Ovary (tissue), 3 donors: ENCODE results near the gene PLEKHO1.

Source experiments
- EP300 ChIP-seq: sonication (generic); formaldehyde crosslinking; IDR thresholded peaks from one replicate; pipeline ENCODE4 v1.6.1; 2017; ENCODE audit warnings: antibody characterized with exemption
- TF ChIP-seq, protein P1 (sequence below), 3 donors: fragments of 450-650 bp in 2 of 3; fragments of 200-600 bp in 1 of 3; IDR thresholded peaks; one replicate each; pipeline versions ENCODE4 v1.5.1 to v1.8.0; 2016 to 2022; ENCODE audit warnings: antibody characterized with exemption in 3 of 3, mild to moderate bottlenecking in 1 of 3
- donor health status: DM: no; HTN: no; CAD: no.

DNA sequence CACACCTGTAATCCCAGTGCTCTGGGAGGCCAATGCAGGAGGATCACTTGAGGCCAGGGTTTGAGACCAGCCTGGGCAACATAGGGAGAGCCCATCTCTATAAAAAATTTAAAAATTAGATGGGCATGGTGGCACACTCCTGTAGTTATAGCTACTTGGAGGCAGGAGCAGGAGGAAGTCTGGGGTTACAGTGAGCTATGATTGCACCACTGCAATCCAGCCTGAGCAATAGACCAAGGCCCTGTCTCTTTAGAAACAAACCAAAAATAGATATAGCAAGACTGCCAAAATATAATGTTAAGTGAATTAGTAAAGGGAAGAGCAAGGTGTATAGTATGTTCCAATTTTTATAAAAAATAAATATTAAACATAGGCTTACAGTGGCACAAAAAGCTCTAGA, 28.8 kb downstream of the PLEKHO1 start:
- TF ChIP-seq EP300, result no peak
- TF ChIP-seq, protein P1, sequence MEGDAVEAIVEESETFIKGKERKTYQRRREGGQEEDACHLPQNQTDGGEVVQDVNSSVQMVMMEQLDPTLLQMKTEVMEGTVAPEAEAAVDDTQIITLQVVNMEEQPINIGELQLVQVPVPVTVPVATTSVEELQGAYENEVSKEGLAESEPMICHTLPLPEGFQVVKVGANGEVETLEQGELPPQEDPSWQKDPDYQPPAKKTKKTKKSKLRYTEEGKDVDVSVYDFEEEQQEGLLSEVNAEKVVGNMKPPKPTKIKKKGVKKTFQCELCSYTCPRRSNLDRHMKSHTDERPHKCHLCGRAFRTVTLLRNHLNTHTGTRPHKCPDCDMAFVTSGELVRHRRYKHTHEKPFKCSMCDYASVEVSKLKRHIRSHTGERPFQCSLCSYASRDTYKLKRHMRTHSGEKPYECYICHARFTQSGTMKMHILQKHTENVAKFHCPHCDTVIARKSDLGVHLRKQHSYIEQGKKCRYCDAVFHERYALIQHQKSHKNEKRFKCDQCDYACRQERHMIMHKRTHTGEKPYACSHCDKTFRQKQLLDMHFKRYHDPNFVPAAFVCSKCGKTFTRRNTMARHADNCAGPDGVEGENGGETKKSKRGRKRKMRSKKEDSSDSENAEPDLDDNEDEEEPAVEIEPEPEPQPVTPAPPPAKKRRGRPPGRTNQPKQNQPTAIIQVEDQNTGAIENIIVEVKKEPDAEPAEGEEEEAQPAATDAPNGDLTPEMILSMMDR (IDR thresholded peaks at IDR 0.05), result no peak
